Omental fat pad (tissue), 4 donors: ENCODE data around the gene USP40. TPM values are rescaled to one million over a fixed set of nuclear protein-coding genes. Genes with fewer than 3 reads are reported as not detected.

Source experiments
- ATAC-seq: fragments of 150-250 bp; one replicate; pipeline ENCODE4 v1.9.1; 2016; ENCODE audit warnings: mild to moderate bottlenecking, moderate library complexity; ENCODE audit not compliant: low FRiP score
- DNase-seq: peaks from one replicate; pipeline ENCODE4 v3.0.0-alpha.2; 2019; ENCODE audit warnings: low spot score
- CTCF ChIP-seq, 3 donors: fragments of 450-650 bp; IDR thresholded peaks; one replicate each; pipeline ENCODE4 v1.5.1; 2016 to 2017; ENCODE audit warnings: antibody characterized with exemption in 3 of 3, mild to moderate bottlenecking in 3 of 3, moderate library complexity in 2 of 3
- total RNA-seq, 4 donors: library from RNA; depleted of rRNA; stranded (reverse); fragments of >200 nt; gene quantifications; one replicate each; pipeline ENCODE4 v1.1.0, GENCODE V29; 2016

The USP40 gene
- total RNA-seq, 4 donors from 2014 or later: 23.4 to 50.6 (median 35.1) TPM

GRCh38 chr2:233440314-233440713 is 126.3 kb downstream of the USP40 start:
- DNase-seq: no peak
- no peak for TF ChIP-seq CTCF (IDR thresholded peaks at IDR 0.05)
- no peak for ATAC-seq

- ATAC-seq: peak; percentile 39
- no peak for DNase-seq
- no peak for TF ChIP-seq CTCF (IDR thresholded peaks at IDR 0.05)
Measured at GRCh38 chr2:233439191-233439590, 127.4 kb downstream of the USP40 start.

- no peak for DNase-seq
Measured at GRCh38 chr2:233438573-233439147, 127.9 kb downstream of the USP40 start.

GRCh38 chr2:233437439-233437955 is 129.1 kb downstream of the USP40 start:
- no peak for TF ChIP-seq CTCF (IDR thresholded peaks at IDR 0.05)
- DNase-seq: no peak
- no peak for ATAC-seq

More at GRCh38 chr2:233438573-233439147, 127.9 kb downstream of the USP40 start:
- no peak for TF ChIP-seq CTCF (IDR thresholded peaks at IDR 0.05)
- no peak for ATAC-seq

GRCh38 chr2:233436691-233437438 is 129.7 kb downstream of the USP40 start:
- TF ChIP-seq CTCF (IDR thresholded peaks at IDR 0.05): no peak
- no peak for ATAC-seq

GRCh38 chr2:233436191-233436581 is 130.4 kb downstream of the USP40 start:
- TF ChIP-seq CTCF (IDR thresholded peaks at IDR 0.05): no peak
- DNase-seq: peak; percentile 20
- no peak for ATAC-seq

More at GRCh38 chr2:233436691-233437438, 129.7 kb downstream of the USP40 start:
- DNase-seq: peak; percentile 12
